ENCODE data around the gene SRD5A2. TPM values are rescaled to one million over a fixed set of nuclear protein-coding genes. Genes with fewer than 3 reads are reported as not detected.

SRD5A2 gene
- total and polyA plus RNA-seq, 2 donors (not counting 1 experiment from before 2014, with no cell fraction given) = not detected

- POLR2A ChIA-PET = no interaction called here
- H3K4me1 Mint-ChIP-seq = no peaks in the 10 kb centered on the region
These were observed 24.6 kb downstream of the SRD5A2 start for GRCh38 chr2:31555967-31556706.

More at GRCh38 chr2:31555967-31556706, 24.6 kb downstream of the SRD5A2 start:
- no peak overlapping the region for H3K27ac Mint-ChIP-seq
- no peaks in the 10 kb centered on the region for H3K79me2 ChIP-seq (ENCODE audit: control insufficient read depth, insufficient read depth, low read length)
- no peak overlapping the region for H3K9ac ChIP-seq (ENCODE audit: low read length)
- intact Hi-C loops (cut with micrococcal nuclease) = no loop called here
- no peaks in the 10 kb centered on the region for H3K36me3 ChIP-seq (replicated peaks in 1 of 2; ENCODE audit: control extremely low read depth in 1 of 2, control insufficient read depth in 1 of 2, extremely low read depth in 1 of 2, insufficient read depth in 2 of 2, low read length in 1 of 2)
- TF ChIP-seq CTCF (IDR thresholded peaks at IDR 0.05) (no peak), EZH2 (IDR thresholded peaks at IDR 0.05; ENCODE audit: borderline replicate concordance, insufficient read depth, low read depth, low read length, poor library complexity, severe bottlenecking) (no peak)
- peaks cover 18% of the 10 kb centered on the region for H3K9me3 Mint-ChIP-seq (ENCODE audit: insufficient read depth)
- H3K4me3 Mint-ChIP-seq = no peak overlapping the region
- no peak overlapping the region for H3K27ac ChIP-seq (ENCODE audit: low read length in 2 of 2)
- peaks cover 0 to 20% (median 0%) of the 10 kb centered on the region in 3 donors for H3K9me3 ChIP-seq (ENCODE audit: control extremely low read depth in 1 of 3, control insufficient read depth in 2 of 3, insufficient read depth in 1 of 3, low read length in 2 of 3)
- ATAC-seq (ENCODE audit: low read depth) (no peak), DNase-seq (no peak)
- H3K4me3 ChIP-seq (ENCODE audit: control extremely low read depth in 1 of 5, extremely low read depth in 1 of 5, insufficient read depth in 1 of 5, low read depth in 2 of 5, low read length in 4 of 5) = no peak overlapping the region
- no peaks in the 10 kb centered on the region for H3K27me3 Mint-ChIP-seq
- CTCF ChIA-PET = no interaction called here
- H3K4me1 ChIP-seq (ENCODE audit: control insufficient read depth in 2 of 2, insufficient read depth in 2 of 2, low read length in 2 of 2) = no peaks in the 10 kb centered on the region
- no peak overlapping the region for H3K4me2 ChIP-seq (replicated peaks; ENCODE audit: low read depth, low read length, poor library complexity, severe bottlenecking)
- H2AFZ ChIP-seq (ENCODE audit: insufficient read depth, low read depth, low read length, poor library complexity, severe bottlenecking) = no peak overlapping the region
- no peaks in the 10 kb centered on the region for H4K20me1 ChIP-seq (ENCODE audit: control insufficient read depth, insufficient read depth, low read length, poor library complexity, severe bottlenecking)
- 91% methylated on average over 1 of the region's 3 CpGs for WGBS (ENCODE audit: insufficient coverage)
- peaks cover 0 to 3% (median 1%) of the 10 kb centered on the region in 4 experiments for H3K27me3 ChIP-seq (replicated peaks in 1 of 4; ENCODE audit: control extremely low read depth in 1 of 4, control insufficient read depth in 3 of 4, insufficient read depth in 4 of 4, low read length in 3 of 4)
